Suppressor macrophage treated with lipopolysaccharide for 4 hours (primary cell): ENCODE data around the gene PCK2.
A peak's percentile ranks its signal among the peaks of the same experiment; 100 is the strongest.

Experiments
- DNase-seq: peaks from one replicate; pipeline ENCODE4 v3.0.0-alpha.2; 2020

PCK2 gene

DNA sequence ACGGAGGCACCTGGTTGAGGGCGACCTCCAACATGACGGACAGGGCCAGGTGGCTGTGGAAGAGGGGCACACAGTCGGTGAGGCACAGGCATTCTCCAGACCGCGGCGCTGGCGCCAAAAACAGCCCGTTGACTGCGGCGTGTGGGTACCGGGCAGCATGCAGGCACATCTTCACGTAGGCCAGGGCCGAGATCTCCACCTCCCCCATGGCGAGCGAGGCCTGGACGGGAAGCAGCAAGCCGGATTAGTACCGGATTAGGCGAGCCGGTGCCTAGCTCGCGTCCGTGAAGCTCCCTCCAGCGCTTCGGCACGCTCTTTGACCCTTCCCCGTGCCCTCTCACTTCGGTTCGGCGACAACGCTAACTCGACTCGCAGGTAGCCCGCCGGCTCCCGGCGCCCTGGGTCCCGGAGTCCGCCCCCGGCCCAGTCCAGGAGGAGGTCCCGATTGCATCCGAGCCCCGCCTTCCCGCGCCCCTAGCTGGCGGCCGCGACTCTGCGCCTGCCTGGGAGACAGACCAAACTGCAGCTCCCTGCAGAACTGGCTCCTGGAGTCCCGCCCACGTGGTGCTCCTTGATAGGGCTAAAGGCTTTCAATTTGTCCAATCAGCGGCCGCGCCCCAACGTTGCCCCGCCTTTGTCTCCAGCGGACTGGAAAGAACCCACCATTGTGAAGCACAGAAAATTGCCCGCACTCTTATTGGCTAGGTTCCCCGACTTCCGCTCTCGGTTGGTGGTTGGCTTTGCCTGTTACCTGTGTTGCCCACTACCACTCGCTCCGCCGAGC lies 47.2 kb downstream of the PCK2 start, which contains the start of gene EMC9:
TSS of gene EMC9 (minus strand) at position 495 of the 784 bp plus-strand sequence. CDS start at position 208, 287 bp downstream.
- DNase-seq, result peak; percentile 100

DNA sequence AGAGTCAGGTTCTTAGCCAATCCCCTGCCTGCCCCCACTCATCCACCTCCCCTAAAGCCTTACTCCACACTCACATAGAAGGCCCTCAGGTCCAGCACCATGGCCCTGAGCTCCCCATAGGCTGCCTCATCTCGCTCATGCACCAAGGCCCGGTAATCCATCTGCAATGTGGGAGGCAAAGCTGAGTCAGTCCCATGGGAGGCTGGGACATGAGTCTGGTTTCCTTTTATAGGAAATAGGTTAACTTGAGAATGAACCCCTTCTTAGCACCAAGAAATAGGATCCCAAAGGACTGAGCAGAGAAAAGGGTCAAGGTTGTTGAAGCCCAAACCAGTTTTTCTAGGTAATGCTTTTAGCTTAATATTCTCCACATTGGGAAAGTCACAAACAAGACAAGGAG lies 49.4 kb downstream of the PCK2 start:
- no peak for DNase-seq

DNA sequence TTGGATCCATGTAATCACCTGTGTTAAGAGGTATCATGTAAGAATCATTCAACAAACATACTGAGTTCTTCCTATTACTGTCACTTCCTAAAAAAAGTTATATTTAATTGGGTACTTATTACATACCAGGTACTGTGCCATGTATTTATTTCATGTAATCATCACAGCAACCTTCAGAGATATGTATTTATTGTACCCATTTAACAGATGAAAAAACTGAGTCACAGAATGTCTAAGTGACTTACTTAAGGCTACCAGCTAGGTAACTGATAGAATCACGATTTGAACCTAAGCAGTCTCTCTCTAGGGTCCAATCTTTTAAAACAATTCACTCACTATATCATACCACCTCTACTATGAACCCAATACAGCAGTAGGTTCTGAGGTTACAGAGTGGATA lies 50.3 kb downstream of the PCK2 start:
- no peak for DNase-seq

DNA sequence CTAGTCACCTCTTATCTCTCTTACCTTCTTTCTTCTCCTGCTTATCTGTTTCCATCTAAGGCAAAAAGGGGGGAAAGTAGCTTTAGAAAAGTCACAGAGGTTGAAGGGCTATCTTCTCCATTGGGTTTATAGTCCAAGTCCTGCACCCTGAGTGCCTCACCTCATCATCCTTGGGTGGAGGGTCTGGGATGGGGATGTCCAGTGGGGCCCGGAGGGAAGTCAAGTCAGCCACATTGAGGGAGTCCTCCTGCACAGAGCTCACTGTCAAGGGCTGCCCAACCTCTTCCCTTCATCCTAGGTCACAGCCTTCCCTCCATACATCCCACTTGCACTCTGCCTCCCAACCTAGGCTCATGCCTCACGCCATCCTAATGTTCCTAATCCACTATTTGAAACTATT lies 51.1 kb downstream of the PCK2 start:
- no peak for DNase-seq

DNA sequence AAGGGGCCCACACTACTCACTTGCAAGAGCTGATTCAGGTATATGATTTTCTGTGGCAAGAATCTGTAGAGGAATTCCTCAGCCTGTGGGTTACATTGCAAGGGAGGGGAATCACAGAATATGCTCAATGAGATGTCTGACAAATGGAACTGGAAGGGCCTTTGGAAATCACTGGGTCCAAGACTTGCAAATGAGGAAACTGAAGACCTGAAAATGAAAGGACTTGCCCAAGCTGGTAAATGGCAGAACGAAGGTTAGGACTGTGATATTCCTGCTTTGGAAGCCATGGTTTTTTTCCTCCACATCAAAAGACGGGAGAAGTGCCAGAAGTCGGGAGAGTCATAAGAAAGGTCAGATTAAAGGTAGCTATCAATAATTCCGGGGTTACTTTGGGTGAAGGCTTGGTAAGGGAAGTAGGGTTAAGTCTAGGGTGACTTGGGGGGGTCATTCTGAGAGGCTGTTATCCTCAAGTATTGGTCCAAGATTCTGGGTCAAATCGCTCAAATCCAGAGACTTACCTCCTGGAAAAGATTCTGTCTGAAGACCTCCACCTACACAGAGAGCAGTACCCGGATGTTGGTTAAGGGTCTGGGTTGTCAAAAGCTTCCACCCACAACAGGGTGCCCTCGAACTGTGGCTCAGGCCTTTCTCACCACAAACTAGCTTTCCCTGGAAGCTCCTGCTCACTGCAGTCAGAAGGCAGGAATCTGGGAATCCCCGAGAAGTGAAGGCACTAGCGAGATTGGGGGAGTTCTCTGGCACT lies 51.8 kb downstream of the PCK2 start:
- peak; percentile 82 for DNase-seq

DNA sequence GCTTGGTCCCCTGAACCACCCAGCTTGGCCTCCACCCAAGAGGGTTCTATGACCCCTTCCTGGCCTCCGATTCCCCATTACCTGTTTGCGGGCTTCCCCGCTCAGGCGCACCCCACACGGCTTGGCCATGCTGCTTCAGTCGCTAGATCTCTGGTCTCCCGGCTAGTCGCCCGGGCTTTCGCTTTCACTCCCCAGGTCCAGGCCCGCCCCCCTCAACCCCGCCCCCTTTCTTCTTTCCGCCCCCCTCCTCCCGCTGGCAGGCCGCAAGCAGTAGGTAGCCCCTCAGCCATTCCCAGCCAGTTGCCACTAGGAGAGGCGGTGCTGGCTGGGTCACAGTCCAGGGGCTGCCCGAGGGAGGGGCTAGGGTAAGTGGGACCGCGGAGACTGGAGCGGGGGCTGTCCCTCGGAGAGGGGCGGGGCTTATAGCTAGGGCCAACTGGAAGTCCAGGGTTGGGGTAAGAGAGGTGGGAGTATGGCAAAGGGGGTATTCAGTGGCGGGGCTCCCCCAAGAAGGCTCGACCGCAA lies 52.4 kb downstream of the PCK2 start, which contains the start of gene PSME2:
TSS of gene PSME2 (minus strand) at position 158 of the 525 bp plus-strand sequence. CDS start at position 129, 29 bp downstream.
- DNase-seq, result peak; percentile 99

DNA sequence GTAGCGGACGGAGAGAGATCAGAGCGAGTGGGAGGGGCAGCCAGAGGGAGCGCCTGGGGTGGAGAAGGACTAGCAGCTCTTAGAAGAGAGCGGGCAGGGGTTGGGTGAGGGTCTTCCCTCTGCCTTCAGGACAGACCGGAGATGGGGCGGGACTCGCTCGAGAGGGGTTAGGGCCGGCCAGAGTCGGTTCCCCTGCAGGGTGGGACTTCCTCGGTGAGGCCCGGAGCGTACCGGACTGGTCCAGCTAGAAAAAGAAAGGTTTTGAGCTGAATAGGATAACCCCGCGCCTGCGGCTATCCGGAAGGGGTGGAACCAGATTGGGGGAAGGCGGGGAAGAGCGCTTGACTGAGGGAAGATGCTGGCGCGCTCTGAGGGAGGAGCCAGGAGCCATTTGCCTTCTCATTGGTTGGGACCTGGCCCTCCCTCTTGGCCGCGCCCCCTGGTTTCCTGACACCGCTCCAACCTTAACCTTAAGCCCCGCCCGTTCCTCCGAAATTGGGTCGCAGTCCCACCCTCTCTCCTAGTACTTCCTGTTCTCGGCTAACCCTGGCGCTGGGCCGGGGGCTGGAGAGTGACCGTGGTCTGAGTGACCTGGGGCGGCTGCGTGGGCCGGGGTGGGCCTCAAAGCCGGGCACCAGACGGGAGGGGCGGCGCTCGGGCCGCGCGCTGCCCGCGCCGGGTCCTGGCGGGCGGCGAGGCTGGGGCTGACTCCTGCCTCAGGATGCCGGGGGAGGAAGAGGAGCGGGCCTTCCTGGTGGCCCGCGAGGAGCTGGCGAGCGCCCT lies 53.1 kb downstream of the PCK2 start, which contains the start of gene RNF31:
TSS of gene RNF31 (plus strand) at position 521 of the 783 bp plus-strand sequence. CDS start at position 722, 201 bp downstream.
- DNase-seq, result peak; percentile 99

DNA sequence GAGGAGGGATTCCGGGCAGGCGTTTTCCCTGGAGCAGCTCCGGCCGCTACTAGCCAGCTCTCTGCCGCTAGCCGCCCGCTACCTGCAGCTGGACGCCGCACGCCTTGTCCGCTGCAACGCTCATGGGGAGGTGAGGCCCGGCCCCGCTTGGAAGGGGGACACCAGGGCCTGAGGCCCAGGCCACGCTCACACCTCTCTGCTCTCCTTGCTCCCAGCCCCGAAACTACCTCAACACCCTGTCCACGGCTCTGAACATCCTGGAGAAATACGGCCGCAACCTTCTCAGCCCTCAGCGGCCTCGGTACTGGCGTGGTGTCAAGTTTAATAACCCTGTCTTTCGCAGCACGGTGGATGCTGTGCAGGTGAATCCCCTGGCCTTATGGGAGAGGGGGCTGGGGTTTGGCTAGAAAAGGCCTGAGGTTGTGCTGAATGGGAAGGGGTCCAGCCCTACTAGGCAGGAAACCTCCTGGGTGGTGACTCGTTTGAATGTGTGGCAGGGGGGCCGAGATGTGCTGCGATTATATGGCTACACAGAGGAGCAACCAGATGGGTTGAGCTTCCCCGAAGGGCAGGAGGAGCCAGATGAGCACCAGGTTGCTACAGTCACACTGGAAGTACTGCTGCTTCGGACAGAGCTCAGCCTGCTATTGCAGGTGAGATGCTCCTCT lies 53.8 kb downstream of the PCK2 start:
- no peak for DNase-seq

DNA sequence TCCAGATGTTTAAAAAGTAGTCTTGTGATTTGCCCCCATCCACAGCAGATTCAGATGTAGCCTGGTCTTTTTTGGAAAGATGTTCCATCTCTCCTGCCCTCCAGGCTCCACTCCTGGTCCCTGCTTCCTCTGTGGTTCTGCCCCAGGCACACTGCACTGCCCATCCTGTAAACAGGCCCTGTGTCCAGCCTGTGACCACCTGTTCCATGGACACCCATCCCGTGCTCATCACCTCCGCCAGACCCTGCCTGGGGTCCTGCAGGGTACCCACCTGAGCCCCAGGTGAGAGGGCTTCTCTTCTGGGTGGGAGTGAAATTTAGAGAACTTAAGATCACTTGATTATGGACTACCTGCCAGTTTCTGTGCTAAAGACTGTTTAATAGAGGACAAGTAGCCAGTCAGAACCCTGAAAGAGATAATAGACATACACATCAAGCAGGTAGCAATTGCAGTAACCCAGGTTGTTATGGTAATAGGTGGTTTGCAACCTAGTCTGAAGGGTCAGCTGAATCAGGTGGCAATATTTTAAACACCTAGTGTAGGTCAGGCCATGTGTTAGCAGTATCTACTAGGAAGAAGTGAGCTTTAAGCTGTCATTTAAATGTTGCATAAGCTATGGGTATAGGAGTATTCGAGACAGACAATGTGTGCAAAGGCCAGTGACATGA lies 55.3 kb downstream of the PCK2 start:
- no peak for DNase-seq

DNA sequence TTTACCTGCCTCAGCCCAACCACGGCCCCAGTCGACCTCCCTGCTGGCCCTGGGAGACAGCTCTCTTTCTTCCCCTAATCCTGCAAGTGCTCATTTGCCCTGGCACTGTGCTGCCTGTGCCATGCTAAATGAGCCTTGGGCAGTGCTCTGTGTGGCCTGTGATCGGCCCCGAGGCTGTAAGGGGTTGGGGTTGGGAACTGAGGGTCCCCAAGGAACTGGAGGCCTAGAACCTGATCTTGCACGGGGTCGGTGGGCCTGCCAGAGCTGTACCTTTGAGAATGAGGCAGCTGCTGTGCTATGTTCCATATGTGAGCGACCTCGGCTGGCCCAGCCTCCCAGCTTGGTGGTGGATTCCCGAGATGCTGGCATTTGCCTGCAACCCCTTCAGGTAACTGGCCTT lies 56.0 kb downstream of the PCK2 start:
- no peak for DNase-seq

DNA sequence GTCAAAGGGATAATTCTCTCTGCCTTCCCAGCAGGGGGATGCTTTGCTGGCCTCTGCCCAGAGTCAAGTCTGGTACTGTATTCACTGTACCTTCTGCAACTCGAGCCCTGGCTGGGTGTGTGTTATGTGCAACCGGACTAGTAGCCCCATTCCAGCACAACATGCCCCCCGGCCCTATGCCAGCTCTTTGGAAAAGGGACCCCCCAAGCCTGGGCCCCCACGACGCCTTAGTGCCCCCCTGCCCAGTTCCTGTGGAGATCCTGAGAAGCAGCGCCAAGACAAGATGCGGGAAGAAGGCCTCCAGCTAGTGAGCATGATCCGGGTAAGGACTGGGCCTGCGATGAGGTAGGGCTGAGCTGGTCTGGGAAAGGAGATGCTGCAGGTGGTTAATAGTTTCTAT lies 56.5 kb downstream of the PCK2 start:
- DNase-seq, result no peak

DNA sequence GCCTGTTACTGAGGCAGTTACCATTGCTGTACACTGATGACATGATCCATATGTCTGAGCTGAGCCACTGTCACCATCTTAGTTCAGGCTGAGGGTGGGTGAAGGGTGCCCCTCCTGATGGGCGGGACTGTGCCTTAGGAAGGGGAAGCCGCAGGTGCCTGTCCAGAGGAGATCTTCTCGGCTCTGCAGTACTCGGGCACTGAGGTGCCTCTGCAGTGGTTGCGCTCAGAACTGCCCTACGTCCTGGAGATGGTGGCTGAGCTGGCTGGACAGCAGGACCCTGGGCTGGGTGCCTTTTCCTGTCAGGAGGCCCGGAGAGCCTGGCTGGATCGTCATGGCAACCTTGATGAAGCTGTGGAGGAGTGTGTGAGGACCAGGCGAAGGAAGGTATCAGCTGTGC lies 56.9 kb downstream of the PCK2 start:
- no peak for DNase-seq

DNA sequence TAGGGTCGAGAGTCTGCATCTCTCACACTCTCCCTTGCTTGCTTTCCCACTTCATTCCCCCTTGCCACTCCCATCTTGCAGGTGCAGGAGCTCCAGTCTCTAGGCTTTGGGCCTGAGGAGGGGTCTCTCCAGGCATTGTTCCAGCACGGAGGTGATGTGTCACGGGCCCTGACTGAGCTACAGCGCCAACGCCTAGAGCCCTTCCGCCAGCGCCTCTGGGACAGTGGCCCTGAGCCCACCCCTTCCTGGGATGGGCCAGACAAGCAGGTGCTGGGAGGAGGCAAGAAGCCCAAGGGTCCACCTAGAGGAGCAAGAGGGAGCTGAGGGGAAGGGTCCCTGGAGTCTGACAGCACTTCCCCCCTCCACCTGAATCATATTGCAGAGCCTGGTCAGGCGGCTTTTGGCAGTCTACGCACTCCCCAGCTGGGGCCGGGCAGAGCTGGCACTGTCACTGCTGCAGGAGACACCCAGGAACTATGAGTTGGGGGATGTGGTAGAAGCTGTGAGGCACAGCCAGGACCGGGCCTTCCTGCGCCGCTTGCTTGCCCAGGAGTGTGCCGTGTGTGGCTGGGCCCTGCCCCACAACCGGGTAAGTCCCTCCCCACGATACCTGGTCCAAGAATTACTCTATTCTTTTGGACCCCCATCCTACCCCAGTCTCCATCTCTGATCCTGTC lies 57.4 kb downstream of the PCK2 start:
- no peak for DNase-seq
